ENCODE results near the gene MAGEH1. TPM values are rescaled to one million over a fixed set of nuclear protein-coding genes. Genes with fewer than 3 reads are reported as not detected.

The MAGEH1 gene
- total RNA-seq, 2 donors from 2014 or later = 31.9 to 33.7 TPM

DNA sequence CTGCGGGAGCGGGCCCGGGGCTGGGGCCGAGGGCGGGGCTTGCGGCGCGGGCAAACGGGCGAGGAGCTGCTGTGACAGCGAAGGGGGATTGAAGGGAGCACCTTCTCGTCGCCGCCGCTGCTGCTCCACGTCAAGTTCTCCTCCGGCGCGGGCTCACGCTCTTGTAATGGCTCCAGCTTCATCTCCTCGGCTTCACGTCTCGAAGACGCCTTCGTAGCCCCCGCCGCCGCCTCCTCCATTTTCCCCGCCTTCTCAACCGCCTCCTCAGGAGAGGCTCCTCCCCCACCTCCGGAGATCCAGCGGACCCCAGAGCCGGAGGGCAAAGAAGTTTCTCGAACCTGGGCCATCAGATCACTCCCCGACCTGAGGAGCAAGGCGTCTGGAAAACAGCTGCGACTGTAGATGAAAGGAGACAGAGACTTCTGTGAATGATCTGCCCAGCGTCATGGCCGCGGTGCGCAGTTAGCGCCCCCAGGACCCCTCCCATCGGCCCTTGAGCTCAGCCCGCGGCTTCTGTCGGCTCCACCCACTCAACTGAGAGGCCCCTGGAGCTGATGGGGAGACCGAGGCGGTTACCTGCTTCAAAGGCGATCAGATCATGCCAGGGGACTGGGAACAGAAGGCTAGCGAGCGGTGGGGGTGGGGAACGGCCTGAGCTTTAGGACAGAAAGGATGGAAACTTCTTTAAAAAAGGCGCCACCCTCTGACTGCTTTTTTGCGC lies 36.8 kb downstream of the MAGEH1 start:
- DNase-seq (ENCODE audit: low spot score) = peak; percentile 88
- intact Hi-C loops (cut with DNase I) = no loop called here

DNA sequence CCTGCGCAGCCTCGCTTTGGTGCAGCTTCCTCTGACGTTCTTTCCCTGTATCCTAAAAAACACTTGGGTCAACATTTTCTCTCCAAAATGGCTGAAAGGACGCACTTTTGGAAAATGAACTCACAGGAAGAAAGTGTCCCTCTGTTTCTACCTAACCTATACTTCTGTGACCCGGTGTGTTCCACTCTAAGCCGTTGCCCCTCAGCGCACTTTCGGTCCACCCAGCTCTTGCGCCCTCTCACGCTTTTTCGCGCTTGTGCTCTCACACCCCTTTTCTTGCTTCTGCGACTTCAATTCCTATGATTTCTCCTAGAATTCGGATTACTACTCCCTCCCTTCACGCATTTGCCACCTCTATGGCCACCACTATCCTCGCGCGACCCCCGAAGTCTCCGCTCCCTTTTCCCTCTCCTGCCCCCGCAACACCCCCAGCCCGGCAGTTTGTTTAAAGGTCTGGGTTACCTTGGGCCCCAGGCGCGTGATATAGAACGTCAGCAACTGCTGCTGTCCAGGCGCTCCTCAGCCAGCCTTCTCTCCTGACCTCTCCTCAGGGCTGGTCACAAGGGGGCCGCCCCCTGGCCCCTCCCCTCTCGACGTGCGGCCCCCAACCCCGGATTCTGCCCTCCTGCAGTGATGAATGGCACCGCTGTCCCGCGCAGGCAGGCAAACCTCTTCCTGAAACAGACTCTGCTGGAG lies 37.5 kb downstream of the MAGEH1 start, which contains the start of gene USP51:
TSS of gene USP51 (minus strand) at position 535 of the 696 bp plus-strand sequence. CDS start 909 bp downstream, outside the sequence.
- intact Hi-C loops (cut with DNase I) = no loop called here
- DNase-seq (ENCODE audit: low spot score) = peak; percentile 85

DNA sequence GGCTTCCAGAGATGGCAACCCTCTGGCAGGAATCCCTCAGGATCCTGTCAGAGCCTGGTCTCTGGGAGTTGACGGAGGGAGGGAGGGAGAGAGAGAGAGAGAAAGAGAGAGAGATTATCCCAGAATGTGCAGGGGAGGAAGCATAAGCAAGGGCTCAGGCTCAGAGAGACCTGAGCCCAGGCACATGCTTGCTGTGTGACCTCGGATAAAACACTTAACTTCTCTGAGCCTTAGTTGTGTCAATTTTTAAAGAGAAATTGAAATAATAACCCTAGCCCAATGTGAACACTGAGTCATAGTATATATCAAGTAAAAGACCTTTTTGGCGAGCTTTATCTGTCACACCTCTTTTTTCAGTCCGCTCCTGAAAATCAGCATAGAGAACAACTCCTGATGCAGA lies 38.2 kb downstream of the MAGEH1 start:
- intact Hi-C loops (cut with DNase I) = no loop called here
- no peak for DNase-seq (ENCODE audit: low spot score)

DNA sequence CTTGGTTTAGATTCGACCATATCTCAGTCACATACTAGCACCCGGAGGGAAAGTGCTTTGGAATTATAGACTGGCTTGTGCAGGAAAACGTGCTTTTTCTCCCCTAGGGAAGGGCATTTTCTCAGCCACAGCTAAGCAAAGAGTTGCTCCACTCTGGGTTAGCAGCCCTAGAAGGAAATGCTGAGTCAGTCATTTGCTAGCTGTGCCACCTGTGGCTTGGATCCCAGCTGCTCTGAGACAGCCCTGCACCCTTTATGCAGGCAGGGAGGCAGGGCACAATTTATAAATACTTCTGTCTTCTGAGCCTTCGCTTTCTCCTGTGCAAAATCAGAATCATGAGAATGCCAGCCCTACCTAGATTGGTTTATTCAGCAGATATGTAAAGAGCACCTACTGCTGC lies 39.0 kb downstream of the MAGEH1 start:
- DNase-seq (ENCODE audit: low spot score) = no peak
- intact Hi-C loops (cut with DNase I) = no loop called here

Small RNA genes within 50 kb of the gene (microRNA-seq; reads per million reads assigned to microRNA genes)
- gene MIR4536-1 (ENCODE audit: borderline microRNAs expressed in 2 of 2) = 0 reads per million in 2 donors
- gene MIR4536-2 (ENCODE audit: borderline microRNAs expressed in 2 of 2) = 0 reads per million in 2 donors

Other genes starting within 250 kb of the MAGEH1 start
- not detected for gene PAGE5, start 231.8 kb upstream of the MAGEH1 start, total RNA-seq
- not detected for gene PAGE3, start 187.2 kb upstream of the MAGEH1 start, total RNA-seq
- 1 to 10 TPM; 2.0 to 2.7 TPM for gene USP51, start 37.7 kb downstream of the MAGEH1 start, total RNA-seq
- not detected for gene FOXR2, start 171.3 kb downstream of the MAGEH1 start, total RNA-seq

Data from posterior vena cava (tissue), 2 donors.